ENCODE measurements around the gene DIP2C.

Gene DIP2C

GRCh38 chr10:610642-611305, 78.7 kb downstream of the DIP2C start:
- peak; percentile 39 for ATAC-seq
- peak; percentile 28 for DNase-seq

GRCh38 chr10:609868-610545, 79.5 kb downstream of the DIP2C start:
- DNase-seq (no peak), ATAC-seq (no peak)

- DNase-seq (no peak), ATAC-seq (no peak)
Observed at GRCh38 chr10:609262-609658, 80.2 kb downstream of the DIP2C start.

- peak; percentile 37 for ATAC-seq
- DNase-seq: no peak
Observed at GRCh38 chr10:608331-609261, 80.9 kb downstream of the DIP2C start.

- DNase-seq (no peak), ATAC-seq (no peak)
Observed at GRCh38 chr10:607545-608185, 81.8 kb downstream of the DIP2C start.

GRCh38 chr10:606762-607544, 82.5 kb downstream of the DIP2C start:
- no peak for DNase-seq

GRCh38 chr10:605632-606325, 83.7 kb downstream of the DIP2C start:
- no peak for ATAC-seq
- no peak for DNase-seq

More at GRCh38 chr10:606762-607544, 82.5 kb downstream of the DIP2C start:
- ATAC-seq: no peak

GRCh38 chr10:604716-605631, 84.5 kb downstream of the DIP2C start:
- ATAC-seq (no peak), DNase-seq (no peak)

GRCh38 chr10:603745-604144, 85.7 kb downstream of the DIP2C start:
- ATAC-seq (no peak), DNase-seq (no peak)

GRCh38 chr10:602391-603005, 87.0 kb downstream of the DIP2C start:
- ATAC-seq: no peak
- no peak for DNase-seq

GRCh38 chr10:601660-601963, 87.9 kb downstream of the DIP2C start:
- ATAC-seq (no peak), DNase-seq (no peak)

GRCh38 chr10:600876-601659, 88.4 kb downstream of the DIP2C start:
- ATAC-seq (no peak), DNase-seq (no peak)

GRCh38 chr10:600234-600633, 89.2 kb downstream of the DIP2C start:
- no peak for DNase-seq
- ATAC-seq: no peak

GRCh38 chr10:599767-600166, 89.7 kb downstream of the DIP2C start:
- ATAC-seq: no peak
- DNase-seq: no peak

- DNase-seq: no peak
- no peak for ATAC-seq
Observed at GRCh38 chr10:598415-599170, 90.9 kb downstream of the DIP2C start.

- DNase-seq: no peak
- no peak for ATAC-seq
Observed at GRCh38 chr10:597976-598375, 91.5 kb downstream of the DIP2C start.

GRCh38 chr10:596725-597345, 92.6 kb downstream of the DIP2C start:
- DNase-seq: no peak
- peak; percentile 9 for ATAC-seq

Measured in stimulated activated naive CD8-positive, alpha-beta T cell treated with anti-CD3 and anti-CD28 coated beads, Interleukin-15, Interleukin-2, amounts not matched to agents 100 U/mL and 50 U/mL, for 24 hours (primary cell).